ENCODE measurements around the gene ADCY2.

DNA sequence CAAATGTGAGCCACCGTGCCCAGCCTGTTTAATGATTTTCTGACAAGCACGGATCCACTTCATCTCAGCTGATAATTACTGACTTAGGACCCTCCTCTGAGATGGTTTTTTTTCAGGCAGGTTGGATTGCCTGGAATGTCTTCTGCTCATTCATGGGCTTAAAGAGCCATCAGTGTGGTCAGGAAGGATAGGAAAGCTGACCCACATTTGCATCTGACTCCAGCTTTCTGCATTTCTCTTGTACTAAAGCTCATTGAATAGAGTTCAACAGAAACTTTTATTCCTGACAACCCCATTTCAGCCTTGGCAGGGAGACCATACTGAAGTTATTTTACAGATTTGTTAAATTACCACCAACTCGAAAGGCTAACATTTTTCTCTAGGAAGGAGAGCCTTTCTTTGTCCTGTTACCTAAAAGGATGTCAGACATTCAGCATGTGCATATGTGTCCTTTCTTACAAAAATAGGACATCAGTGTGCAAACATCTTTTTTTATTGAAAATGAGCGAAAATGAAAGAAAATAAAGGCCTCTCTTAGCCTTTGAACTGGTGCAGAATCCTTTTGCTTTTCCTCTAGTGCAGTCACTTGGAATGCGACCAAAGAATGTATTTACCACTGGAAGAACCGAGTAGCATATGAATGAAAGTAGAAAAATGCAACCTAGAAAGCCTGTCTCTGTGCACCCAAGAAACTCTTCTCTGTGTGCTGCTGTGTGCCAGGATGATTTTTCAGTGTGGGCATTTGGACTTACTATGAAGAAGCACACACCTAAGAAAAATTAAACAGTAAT is 26.6 kb downstream of the ADCY2 start:
- TF ChIP-seq POLR2AphosphoS5 (IDR thresholded peaks at IDR 0.05; ENCODE audit: low read depth, low read length) (no peak), TAF1 (IDR thresholded peaks at IDR 0.05; ENCODE audit: borderline replicate concordance, low read depth, low read length) (no peak), POLR2A (IDR thresholded peaks at IDR 0.05; ENCODE audit: low read depth, low read length) (no peak)

Data from GM12892 (cell line).